SK-N-SH treated with all-trans-retinoic acid at 6 μM for 48 hours (cell line): ENCODE results near the gene PIK3AP1.
"Not testable (repeated sequence)": the region's sequence is repeated elsewhere in the genome, so short reads cannot be mapped to it uniquely, and the experiment has no call there.

ENCODE experiments used
- ATAC-seq: fragments of 200-7000 bp; cut with Tn5 transposase; 3 replicates; pipeline ENCODE4 v1.9.1; 2020; ENCODE audit warnings: mild to moderate bottlenecking, moderate library complexity
- ARNTL ChIP-seq: fragments of 450-650 bp; formaldehyde crosslinking; IDR thresholded peaks from 2 replicates; pipeline ENCODE4 v1.5.0; 2020; ENCODE audit warnings: low read depth, mild to moderate bottlenecking, moderate library complexity, borderline replicate concordance
- CSDC2 ChIP-seq: fragments of 250-450 bp; sonication (Bioruptor Pico); IDR thresholded peaks from 2 replicates; pipeline ENCODE4 v1.5.0; 2020; ENCODE audit warnings: mild to moderate bottlenecking, moderate library complexity
- CSRNP3 ChIP-seq: fragments of 250-450 bp; sonication (Bioruptor Pico); IDR thresholded peaks from 2 replicates; pipeline ENCODE4 v1.5.1; 2021; ENCODE audit warnings: mild to moderate bottlenecking, moderate library complexity
- ESRRG ChIP-seq: fragments of 250-450 bp; sonication (Bioruptor Pico); IDR thresholded peaks from 2 replicates; pipeline ENCODE4 v1.6.1; 2021; ENCODE audit warnings: mild to moderate bottlenecking
- GLIS3 ChIP-seq: fragments of 250-450 bp; sonication (Bioruptor Pico); IDR thresholded peaks from 2 replicates; pipeline ENCODE4 v1.5.0; 2020; ENCODE audit warnings: mild to moderate bottlenecking, moderate library complexity
- ISL1 ChIP-seq: fragments of 250-450 bp; sonication (Bioruptor Pico); IDR thresholded peaks from 2 replicates; pipeline ENCODE4 v2.1.2; 2022; ENCODE audit warnings: mild to moderate bottlenecking, moderate library complexity
- OSR1 ChIP-seq: fragments of 250-450 bp; sonication (Bioruptor Pico); IDR thresholded peaks from 2 replicates; pipeline ENCODE4 v1.8.0; 2022; ENCODE audit warnings: moderate library complexity, mild to moderate bottlenecking, inconsistent platforms
- PPARA ChIP-seq: fragments of 250-450 bp; sonication (Bioruptor Pico); IDR thresholded peaks from 2 replicates; pipeline ENCODE4 v1.5.0; 2020; ENCODE audit warnings: mild to moderate bottlenecking, borderline replicate concordance
- RARB ChIP-seq: fragments of 250-450 bp; sonication (Bioruptor Pico); IDR thresholded peaks from 2 replicates; pipeline ENCODE4 v1.8.0; 2021; ENCODE audit warnings: mild to moderate bottlenecking, moderate library complexity
- SNAI2 ChIP-seq: fragments of 250-450 bp; sonication (Bioruptor Pico); IDR thresholded peaks from 2 replicates; pipeline ENCODE4 v1.5.0; 2020; ENCODE audit warnings: mild to moderate bottlenecking, moderate library complexity
- TCF4 ChIP-seq: fragments of 250-450 bp; sonication (Bioruptor Pico); IDR thresholded peaks from 2 replicates; pipeline ENCODE4 v1.8.0; 2021; ENCODE audit warnings: mild to moderate bottlenecking, moderate library complexity, borderline replicate concordance
- TOX ChIP-seq: fragments of 250-450 bp; sonication (Bioruptor Pico); IDR thresholded peaks from 2 replicates; pipeline ENCODE4 v1.8.0; 2021; ENCODE audit warnings: mild to moderate bottlenecking, moderate library complexity, borderline replicate concordance
- TSHZ2 ChIP-seq: fragments of 250-450 bp; sonication (Bioruptor Pico); IDR thresholded peaks from 2 replicates; pipeline ENCODE4 v1.5.0; 2020; ENCODE audit warnings: mild to moderate bottlenecking, moderate library complexity
- ZFP30 ChIP-seq: fragments of 450-650 bp; formaldehyde crosslinking; IDR thresholded peaks from 2 replicates; pipeline ENCODE4 v1.5.0; 2022; ENCODE audit warnings: mild to moderate bottlenecking, moderate library complexity
- ZNF565 ChIP-seq: fragments of 450-650 bp; formaldehyde crosslinking; conservative IDR thresholded peaks from 2 replicates; pipeline ENCODE4 v1.5.0; 2020; ENCODE audit warnings: low read depth, mild to moderate bottlenecking, moderate library complexity
- ZNF70 ChIP-seq: fragments of 450-650 bp; formaldehyde crosslinking; IDR thresholded peaks from 2 replicates; pipeline ENCODE4 v1.5.0; 2020; ENCODE audit warnings: mild to moderate bottlenecking, moderate library complexity
- ZNF8 ChIP-seq: fragments of 450-650 bp; formaldehyde crosslinking; IDR thresholded peaks from 2 replicates; pipeline ENCODE4 v1.5.0; 2020; ENCODE audit warnings: mild to moderate bottlenecking, moderate library complexity
- TF ChIP-seq, protein P1 (sequence below): fragments of 250-450 bp; sonication (Bioruptor Pico); IDR thresholded peaks from 2 replicates; pipeline ENCODE4 v1.8.0; 2020; ENCODE audit warnings: mild to moderate bottlenecking, moderate library complexity, borderline replicate concordance

The PIK3AP1 gene

GRCh38 chr10:96740141-96740540, 19.8 kb upstream of the PIK3AP1 start:
- TF ChIP-seq TCF4 (CRISPR knock-in tag): no peak
- no peak for TF ChIP-seq SNAI2
- no peak for TF ChIP-seq TSHZ2
- TF ChIP-seq GLIS3 (CRISPR knock-in tag): no peak
- TF ChIP-seq CSDC2 (CRISPR knock-in tag): no peak
- TF ChIP-seq ZNF8 (CRISPR knock-in tag): no peak
- no peak for TF ChIP-seq OSR1 (CRISPR knock-in tag)
- no peak for ATAC-seq

GRCh38 chr10:96737307-96737902, 17.1 kb upstream of the PIK3AP1 start:
- not testable (repeated sequence) for ATAC-seq

GRCh38 chr10:96724621-96725020, 4.3 kb upstream of the PIK3AP1 start:
- TF ChIP-seq CSRNP3 (CRISPR knock-in tag): no peak
- TF ChIP-seq, protein P1, sequence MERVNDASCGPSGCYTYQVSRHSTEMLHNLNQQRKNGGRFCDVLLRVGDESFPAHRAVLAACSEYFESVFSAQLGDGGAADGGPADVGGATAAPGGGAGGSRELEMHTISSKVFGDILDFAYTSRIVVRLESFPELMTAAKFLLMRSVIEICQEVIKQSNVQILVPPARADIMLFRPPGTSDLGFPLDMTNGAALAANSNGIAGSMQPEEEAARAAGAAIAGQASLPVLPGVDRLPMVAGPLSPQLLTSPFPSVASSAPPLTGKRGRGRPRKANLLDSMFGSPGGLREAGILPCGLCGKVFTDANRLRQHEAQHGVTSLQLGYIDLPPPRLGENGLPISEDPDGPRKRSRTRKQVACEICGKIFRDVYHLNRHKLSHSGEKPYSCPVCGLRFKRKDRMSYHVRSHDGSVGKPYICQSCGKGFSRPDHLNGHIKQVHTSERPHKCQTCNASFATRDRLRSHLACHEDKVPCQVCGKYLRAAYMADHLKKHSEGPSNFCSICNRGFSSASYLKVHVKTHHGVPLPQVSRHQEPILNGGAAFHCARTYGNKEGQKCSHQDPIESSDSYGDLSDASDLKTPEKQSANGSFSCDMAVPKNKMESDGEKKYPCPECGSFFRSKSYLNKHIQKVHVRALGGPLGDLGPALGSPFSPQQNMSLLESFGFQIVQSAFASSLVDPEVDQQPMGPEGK (CRISPR knock-in tag): no peak
- no peak for TF ChIP-seq RARB (CRISPR knock-in tag)
- TF ChIP-seq ZFP30 (CRISPR knock-in tag): no peak
- ATAC-seq: no peak

DNA sequence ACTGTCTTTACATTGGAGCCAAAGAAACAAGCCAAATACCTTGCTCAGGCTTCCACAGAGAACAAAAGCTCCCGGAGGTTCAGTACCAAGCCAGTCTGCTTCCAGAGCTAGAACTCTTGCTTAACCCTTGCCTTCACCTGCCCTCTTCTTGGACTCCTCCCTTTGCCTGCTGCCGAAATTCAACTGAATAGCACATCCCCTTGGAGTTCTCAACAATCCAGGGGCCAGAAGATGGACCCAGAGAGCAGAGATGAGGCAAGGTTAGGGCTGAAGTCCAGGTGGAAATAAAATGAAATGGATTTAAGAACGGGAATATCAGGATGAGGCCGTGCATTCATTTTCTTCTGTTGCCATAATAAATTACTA, 876 bp upstream of the PIK3AP1 start:
- TF ChIP-seq PPARA (CRISPR knock-in tag) (no peak), TOX (CRISPR knock-in tag) (no peak), ESRRG (CRISPR knock-in tag) (no peak)
- no peak for ATAC-seq

- ATAC-seq: no peak
- no peak for TF ChIP-seq ZNF70
- TF ChIP-seq, protein P1 (CRISPR knock-in tag): no peak
- TF ChIP-seq ARNTL: no peak
- TF ChIP-seq TOX (CRISPR knock-in tag): no peak
- no peak for TF ChIP-seq RARB (CRISPR knock-in tag)
- TF ChIP-seq GLIS3 (CRISPR knock-in tag): no peak
- TF ChIP-seq ZNF565 (CRISPR knock-in tag): no peak
- TF ChIP-seq ISL1 (CRISPR knock-in tag): no peak
- no peak for TF ChIP-seq ZFP30 (CRISPR knock-in tag)
- TF ChIP-seq CSRNP3 (CRISPR knock-in tag): no peak
- no peak for TF ChIP-seq ZNF8 (CRISPR knock-in tag)
- TF ChIP-seq OSR1 (CRISPR knock-in tag): no peak
- no peak for TF ChIP-seq SNAI2
These were observed 378 bp downstream of the PIK3AP1 start for GRCh38 chr10:96719850-96720421.
